Cardiac septum (tissue), 1 donor: Measurements from ENCODE around the gene VWA5A. TPM values are rescaled to one million over a fixed set of nuclear protein-coding genes. Genes with fewer than 3 reads are reported as not detected.
"Not testable (repeated sequence)": the region's sequence is repeated elsewhere in the genome, so short reads cannot be mapped to it uniquely, and the experiment has no call there.

ENCODE experiments used
- DNase-seq: peaks from one replicate; pipeline ENCODE4 v3.0.0-alpha.2; 2020; ENCODE audit warnings: low spot score
- intact Hi-C: fragments of 100-400 bp; cut with DNase I; formaldehyde crosslinking; loops from one replicate; pipeline ENCODE4 v1.14.0; 2022
- total RNA-seq: library from RNA; stranded (reverse); fragmentation: NEBNext Ultra II Directional; extraction: Animal tissue kit (Norgen Biotek cat#: 25700); gene quantifications from one replicate; pipeline ENCODE4 v1.2.1, GENCODE V29; 2021
- donor health status: DM: no; HTN: no; CAD: no.

VWA5A gene
- total RNA-seq, 1 donor from 2014 or later, result 4.3 TPM

DNA sequence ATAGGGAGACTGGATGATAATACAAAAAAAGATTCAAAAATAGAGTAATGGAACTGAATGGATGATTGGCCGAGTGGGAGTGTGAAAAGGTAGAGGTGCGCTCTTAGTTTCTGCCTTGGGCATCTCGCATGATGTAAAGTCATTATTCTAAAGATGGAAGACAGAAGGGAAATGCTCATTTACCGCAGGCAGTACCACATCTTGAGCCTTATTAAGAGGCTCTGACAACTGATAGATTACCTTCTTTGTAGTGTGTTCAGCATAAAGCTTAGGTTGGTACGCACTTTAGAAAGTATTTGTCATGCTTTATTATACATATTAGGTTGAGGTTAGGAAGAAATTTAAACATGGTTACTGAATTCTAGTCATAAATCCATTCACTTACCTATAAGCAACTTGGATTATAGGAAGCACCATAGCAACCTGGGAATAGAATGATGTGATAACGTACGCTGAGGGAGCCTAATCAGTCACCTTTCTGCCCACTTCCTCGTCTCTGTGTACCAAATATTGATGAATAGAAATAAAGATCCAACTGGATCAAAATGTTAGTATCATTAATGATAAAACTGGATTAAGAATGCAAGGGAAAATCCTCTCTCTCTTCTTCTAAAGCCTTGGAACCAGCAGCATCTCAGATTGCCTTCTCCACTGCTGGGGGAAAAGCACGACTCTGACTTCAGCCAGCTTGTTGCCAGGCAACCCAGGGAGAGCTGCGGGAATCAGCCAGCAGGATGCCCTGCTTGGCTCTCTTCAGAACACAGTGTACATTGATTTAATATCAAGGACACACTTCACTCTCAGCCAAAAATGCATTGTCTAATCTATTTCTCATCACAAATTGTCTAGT, 29.0 kb upstream of the VWA5A start:
- no peak for DNase-seq
- intact Hi-C loops, result no loop called here

- no peak for DNase-seq
- intact Hi-C loops, result no loop called here
Observed at GRCh38 chr11:124090996-124091395, 24.3 kb upstream of the VWA5A start.

DNA sequence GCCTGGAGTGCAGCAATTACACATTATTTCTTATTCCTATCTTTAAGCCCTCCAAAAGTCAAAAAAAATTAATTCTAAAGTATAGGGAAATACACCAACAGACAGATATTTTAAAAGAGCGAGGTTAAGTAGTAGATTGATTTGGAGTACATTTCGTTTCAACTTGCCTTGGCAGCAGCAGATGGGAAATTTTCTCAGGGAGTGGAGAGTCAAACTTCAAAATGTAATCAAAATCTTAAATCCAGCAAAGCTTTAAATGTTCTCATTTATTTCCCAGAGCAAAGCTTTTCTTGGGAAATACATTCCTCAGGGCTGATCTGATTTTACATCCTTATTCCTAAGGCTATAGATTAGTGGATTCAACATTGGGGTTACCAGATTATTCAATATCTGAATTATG, 21.9 kb upstream of the VWA5A start:
- intact Hi-C loops, result no loop called here
- no peak for DNase-seq

- intact Hi-C loops, result no loop called here
- DNase-seq, result no peak
Observed at GRCh38 chr11:124094731-124095130, 20.5 kb upstream of the VWA5A start.

DNA sequence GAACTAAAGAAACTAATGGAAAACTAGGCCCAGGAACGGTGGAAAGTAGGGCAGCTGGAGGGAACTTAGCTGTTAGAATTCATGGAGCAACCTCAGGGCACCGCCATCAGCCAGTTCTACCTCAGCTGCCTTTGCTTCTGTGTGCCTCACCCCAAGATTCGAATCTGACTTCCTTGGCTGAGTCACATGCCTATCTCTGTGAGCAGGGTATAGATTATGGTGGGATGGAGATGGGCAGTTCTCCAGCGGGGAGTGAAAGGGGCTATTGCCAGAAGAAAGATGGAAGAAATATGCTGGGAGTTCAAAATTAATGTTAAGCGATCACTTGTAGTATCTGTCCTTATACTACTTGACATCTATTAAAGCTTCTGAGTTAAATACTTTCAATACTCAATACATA, 18.9 kb upstream of the VWA5A start:
- intact Hi-C loops, result no loop called here

DNA sequence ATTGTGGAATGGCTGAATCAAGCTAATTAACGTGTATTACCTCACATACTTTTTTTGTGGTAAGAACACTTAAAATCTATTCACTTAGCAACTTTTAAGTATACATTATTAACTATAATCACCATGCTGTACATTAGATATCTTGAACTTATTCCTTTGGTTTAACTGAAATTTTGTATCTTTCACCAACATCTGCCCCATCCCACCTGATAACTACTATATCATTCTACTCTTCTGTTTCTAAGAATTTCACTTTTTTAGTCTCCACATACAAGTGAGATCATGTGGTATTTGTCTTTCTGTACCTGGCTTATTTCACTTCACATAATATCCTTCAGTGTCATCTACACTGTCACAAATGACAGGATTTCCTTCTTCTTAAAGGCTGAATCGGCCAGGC, 17.1 kb upstream of the VWA5A start:
- intact Hi-C loops, result no loop called here
- no peak for DNase-seq

More for the DNA sequence above, 18.9 kb upstream of the VWA5A start:
- no peak for DNase-seq

DNA sequence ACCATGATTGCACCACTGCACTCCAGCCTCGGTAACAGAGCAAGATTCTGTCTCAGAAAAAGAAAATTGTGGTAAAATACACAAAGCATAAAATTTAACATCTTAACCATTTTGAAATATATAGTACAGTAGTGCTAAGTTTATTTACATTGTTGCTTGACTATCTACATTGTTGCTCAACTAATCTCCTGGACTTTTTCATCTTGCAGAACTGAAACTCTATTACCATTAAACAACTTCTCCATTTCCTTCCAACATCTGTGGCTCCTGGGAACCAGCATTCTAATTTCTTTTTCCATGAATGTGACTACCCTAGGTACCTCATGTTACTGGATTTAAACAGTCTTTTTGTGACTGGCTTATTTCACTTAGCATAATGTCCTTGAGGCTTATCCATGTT, 13.5 kb upstream of the VWA5A start:
- intact Hi-C loops, result no loop called here

DNA sequence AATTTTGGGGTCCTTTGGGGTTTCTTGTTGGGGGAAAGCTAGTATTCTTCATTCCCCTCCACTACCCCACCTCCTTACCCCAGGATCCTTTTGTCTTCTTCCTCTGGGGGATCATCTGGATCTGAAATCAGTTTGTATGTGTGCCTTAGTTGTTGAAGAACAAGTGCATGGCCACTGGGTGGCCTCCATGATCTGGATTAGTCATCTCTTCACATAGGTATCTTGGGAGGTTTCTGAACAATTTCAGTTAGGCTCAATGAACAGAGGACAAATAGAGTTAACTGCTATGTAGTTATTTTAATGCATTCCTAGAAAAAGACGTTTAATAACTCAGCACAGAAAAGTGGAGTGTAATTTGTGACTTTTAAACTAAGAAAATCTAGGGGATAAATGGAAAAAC, 7.1 kb upstream of the VWA5A start:
- no peak for DNase-seq
- intact Hi-C loops, result no loop called here

More for the DNA sequence above, 13.5 kb upstream of the VWA5A start:
- DNase-seq, result no peak

- DNase-seq, result no peak
- intact Hi-C loops, result no loop called here
Observed at GRCh38 chr11:124109377-124109776, 5.9 kb upstream of the VWA5A start.

GRCh38 chr11:124110201-124110600, 5.0 kb upstream of the VWA5A start:
- intact Hi-C loops, result no loop called here
- DNase-seq, result no peak

GRCh38 chr11:124113890-124114289, 1.4 kb upstream of the VWA5A start:
- no peak for DNase-seq

DNA sequence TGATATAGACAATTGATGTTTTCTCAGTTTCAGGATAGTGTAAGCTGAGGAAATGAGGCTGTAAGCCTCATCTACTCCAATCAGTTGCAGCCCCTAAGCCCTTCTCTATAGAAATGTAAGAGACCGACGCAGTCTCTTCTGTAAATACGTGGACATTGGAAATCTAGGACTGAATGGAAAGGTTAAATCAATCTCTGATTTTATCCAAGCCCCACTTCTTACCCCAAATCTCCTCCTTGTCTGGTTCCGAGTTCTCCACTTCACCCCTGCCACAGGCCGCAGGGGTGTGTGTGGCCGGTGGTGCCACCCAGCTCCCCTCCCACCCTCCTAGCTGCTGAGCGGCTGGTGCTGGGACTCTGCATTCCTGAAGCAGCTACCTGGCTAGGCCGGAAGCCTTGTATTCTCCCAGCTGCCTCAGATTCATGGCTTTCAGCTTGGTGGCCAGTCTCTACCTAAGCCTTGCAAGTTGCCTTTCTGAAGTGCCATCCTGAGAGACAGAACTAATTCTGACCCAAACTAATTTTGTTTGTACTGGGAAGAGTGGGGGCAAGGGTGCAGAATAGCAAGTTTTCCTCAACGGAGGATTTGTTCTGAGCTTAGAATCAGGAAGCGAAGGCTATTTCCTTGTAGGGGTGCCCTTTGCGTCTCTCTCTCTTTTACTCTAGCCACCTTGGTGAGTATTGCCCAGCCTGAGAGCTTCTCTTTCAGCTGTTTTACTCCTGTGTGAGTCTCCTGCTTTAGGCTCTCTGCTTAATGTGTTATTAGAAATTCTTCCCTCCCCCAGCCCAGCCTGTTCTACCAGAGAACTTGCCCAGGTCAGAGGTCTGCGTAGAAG, 749 bp downstream of the VWA5A start:
- intact Hi-C loops, result no loop called here
- DNase-seq, result no peak

More at GRCh38 chr11:124113890-124114289, 1.4 kb upstream of the VWA5A start:
- intact Hi-C loops, result no loop called here

DNA sequence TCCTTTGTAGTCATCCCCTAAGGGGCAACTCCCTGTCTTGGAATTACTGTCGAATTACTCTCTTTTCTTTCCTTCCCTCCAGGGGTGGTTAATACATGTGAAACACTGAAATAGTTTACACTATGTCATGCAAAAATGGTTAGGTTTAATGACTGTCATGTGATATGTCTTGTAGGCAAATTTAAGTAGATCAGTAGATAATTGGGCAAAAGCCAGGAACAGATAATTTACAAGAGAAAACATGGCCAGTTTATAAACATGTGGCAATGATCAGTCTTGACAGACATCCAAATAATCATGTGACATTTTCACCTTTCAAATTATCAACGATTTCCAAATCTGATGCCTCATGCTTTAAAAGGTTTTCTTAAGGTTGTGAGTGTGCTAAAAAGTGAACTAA, 3.9 kb downstream of the VWA5A start:
- intact Hi-C loops, result no loop called here
- no peak for DNase-seq

DNA sequence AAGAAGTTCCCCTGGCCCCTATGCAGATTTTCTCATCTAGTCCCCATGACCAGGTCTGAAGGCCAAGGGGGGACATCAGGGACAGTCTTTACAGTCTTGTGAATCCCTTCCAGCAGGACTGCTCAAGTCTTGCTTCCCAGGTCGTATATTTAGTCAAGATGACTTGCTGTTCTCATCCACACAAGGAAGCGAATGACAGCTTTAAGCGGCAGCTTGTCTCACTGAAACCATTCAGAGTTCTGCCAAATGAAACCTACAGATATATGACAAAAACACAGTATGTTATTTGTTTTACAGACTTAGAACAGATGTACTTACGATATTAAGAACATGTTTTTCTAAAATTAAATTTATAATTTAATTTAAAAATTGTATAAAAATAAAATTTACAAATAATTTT, 5.6 kb downstream of the VWA5A start:
- intact Hi-C loops, result no loop called here
- no peak for DNase-seq

DNA sequence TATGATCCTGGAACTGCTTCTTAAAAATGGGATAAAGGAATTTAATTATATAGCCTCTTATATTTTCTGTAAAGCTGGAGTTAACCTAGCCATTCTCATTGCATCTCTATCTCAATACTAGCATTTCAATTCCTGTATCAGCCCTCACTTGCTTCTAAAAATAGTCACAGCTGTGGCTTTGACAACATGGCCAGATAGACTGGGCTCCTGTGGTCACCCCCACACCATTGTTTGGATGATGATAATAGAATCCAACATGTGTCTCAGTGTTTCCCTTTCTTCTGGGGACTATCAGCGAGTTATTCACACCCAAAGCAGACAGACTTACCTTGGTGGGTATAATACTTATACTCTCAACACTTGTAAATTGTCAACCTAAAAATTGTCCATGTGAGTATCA, 6.9 kb downstream of the VWA5A start:
- DNase-seq, result no peak
- intact Hi-C loops, result no loop called here

GRCh38 chr11:124123622-124124021, 8.4 kb downstream of the VWA5A start:
- intact Hi-C loops, result no loop called here
- no peak for DNase-seq

GRCh38 chr11:124127134-124127533, 11.9 kb downstream of the VWA5A start:
- intact Hi-C loops, DNase-seq: not testable (repeated sequence)

DNA sequence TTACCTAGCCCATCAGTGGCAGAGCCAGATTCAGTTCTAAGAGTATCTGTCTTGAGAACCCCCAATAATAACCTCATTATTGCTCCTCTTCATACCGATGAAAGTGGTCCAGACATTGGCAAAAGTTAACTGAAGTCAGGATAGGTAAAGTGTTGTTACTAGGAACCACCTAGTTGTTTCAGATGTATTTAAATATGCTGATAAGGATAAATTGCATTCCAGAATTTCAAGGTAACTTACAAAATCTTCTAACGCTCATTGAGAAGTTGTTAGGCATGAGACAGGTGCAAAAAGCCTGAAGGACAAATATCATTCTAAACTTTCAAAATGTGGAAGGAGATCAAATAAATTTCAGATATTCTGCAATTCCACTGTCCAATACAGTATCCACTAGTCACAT, 27.8 kb downstream of the VWA5A start:
- intact Hi-C loops, result no loop called here
- no peak for DNase-seq

- no peak for DNase-seq
- intact Hi-C loops, result no loop called here
Observed at GRCh38 chr11:124147951-124148350, 32.7 kb downstream of the VWA5A start.

- DNase-seq, result no peak
- intact Hi-C loops, result no loop called here
Observed at GRCh38 chr11:124150684-124151083, 35.4 kb downstream of the VWA5A start.
